Activated T-cell treated with anti-CD3 and anti-CD28 coated beads, Interleukin-2, amount 50 U/mL, for 1 hour (primary cell): ENCODE data around the gene MDM1.

ENCODE experiments used
- DNase-seq: peaks from one replicate; pipeline ENCODE4 v3.0.0-alpha.2; 2020

Gene MDM1

GRCh38 chr12:68270358-68270757, 61.8 kb downstream of the MDM1 start:
- DNase-seq = no peak

DNA sequence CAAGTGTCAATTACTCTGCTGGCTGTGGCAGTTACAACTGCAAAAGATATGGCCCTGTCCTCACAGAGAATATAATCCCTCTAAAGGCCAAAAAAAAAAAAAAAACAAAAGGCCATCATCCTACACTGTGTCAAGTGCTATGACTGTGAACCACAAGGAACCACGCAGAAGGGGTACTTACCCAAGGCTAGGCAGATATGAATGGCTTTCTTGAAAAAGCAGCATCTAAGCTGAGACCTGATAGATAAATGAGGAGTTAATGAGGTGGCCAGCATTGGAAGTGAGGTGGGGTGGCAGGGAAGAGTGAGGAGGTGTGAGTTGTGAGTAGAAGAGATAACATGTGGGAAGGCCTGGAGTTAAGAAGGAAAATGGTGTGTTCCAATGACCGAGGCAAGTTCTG, 62.4 kb downstream of the MDM1 start:
- DNase-seq = no peak

- DNase-seq = no peak
Measured at GRCh38 chr12:68268967-68269366, 63.2 kb downstream of the MDM1 start.

GRCh38 chr12:68267892-68268396, 64.2 kb downstream of the MDM1 start:
- DNase-seq = no peak

DNA sequence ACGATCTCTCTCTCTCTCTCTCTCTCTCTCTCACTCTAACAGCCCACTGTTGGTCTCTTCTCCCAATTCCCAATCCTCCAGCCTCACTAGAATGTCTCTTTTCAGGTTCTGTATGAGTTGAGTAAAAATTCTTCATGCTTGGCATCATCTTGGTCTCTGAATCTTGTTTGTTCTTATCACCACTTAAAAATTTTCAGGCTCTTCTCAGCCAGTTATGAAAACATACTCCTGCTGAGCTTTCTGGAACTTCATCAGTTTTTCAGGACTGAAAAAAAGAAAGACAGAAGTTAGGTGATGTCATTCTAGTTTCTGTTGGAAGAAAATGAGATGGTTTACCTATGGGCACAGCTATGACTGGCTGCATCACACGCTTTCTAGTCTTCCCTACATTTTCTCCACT, 67.3 kb downstream of the MDM1 start:
- DNase-seq = no peak

- DNase-seq = no peak
Measured at GRCh38 chr12:68264158-68264855, 67.9 kb downstream of the MDM1 start.

DNA sequence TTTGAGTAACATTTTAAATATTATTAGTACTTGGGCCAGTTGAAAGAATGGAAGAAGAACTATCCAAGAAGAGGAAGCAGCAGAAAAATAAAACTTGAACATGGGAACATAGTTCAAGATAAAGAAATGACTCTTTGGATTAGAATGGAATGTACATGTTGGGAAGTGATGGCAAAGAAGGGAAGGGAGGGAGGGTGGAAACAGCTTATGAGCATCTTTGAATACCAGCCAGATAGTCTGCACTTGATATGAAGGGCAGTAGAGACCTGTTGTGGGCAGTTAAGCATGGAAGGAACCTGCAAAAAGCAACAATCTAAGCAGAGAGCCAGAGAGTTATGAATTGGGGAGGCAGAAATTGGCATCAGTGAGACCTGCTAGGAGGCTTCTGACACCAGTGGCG, 68.8 kb downstream of the MDM1 start:
- no peak for DNase-seq

- DNase-seq = no peak
Measured at GRCh38 chr12:68261896-68262295, 70.3 kb downstream of the MDM1 start.

- DNase-seq = no peak
Measured at GRCh38 chr12:68260153-68260552, 72.0 kb downstream of the MDM1 start.

DNA sequence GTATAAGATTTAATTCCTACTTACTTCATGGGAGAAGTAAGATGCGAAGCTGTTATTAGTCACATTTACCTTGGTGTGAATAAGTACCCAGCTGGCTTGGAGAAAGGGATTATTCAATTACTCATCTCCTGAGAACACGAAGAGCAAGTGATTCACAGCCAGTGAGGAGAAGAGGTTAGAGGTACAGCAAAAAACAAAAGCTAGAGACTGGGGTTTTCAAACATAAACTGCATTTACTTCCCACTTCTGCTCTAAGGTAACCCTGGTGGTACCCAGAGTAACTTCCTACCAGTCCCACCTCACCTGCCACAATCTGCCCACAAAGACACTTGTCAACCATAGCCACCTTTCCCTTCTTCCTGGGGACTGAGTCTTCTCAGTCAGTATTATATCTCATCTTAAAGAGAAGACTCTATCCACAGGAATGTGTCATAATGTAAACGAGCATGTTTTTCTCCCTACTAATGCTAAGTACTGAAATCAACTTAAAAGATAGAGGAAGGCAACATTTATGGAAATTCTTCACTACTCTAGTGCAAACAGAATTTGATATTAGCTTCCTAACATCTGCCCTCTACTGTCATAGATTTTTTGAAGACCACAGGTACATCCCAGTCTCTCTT, 72.7 kb downstream of the MDM1 start:
- DNase-seq = no peak

- DNase-seq = no peak
Measured at GRCh38 chr12:68253504-68253903, 78.7 kb downstream of the MDM1 start, which contains the start of gene IL22. Gene IL22, minus strand, starts transcription at chr12:68253604. Its CDS starts 156 bp downstream, at chr12:68253448.

GRCh38 chr12:68252077-68252476, 80.1 kb downstream of the MDM1 start:
- no peak for DNase-seq

- DNase-seq = no peak
Measured at GRCh38 chr12:68250454-68250853, 81.7 kb downstream of the MDM1 start.

GRCh38 chr12:68247785-68248184, 84.4 kb downstream of the MDM1 start:
- DNase-seq = no peak

DNA sequence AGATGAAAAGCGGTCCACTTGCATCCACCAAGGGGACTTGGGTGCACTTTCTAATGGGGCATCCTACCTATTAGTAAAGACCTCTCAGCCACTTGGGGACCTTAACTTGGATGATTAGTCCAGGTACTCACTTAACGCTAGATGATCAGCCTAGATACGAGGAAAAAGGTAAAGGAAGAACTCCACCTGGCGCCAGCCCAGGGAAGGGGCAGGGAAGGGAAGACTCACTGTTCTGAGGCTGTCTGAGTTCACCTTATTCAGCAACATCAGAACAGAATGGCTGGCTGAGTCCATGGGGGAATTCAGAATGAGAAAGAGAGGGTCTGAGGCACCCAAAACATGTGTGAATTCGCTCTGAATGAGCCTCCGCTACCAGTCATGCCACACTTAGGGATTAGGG, 85.8 kb downstream of the MDM1 start:
- no peak for DNase-seq

- no peak for DNase-seq
Measured at GRCh38 chr12:68245180-68246021, 86.8 kb downstream of the MDM1 start.
